ENCODE measurements around the gene PTAFR. TPM values are rescaled to one million over a fixed set of nuclear protein-coding genes. Genes with fewer than 3 reads are reported as not detected.

PTAFR gene
- total RNA-seq, 5 donors from 2014 or later (not counting 1 experiment from before 2014, with no cell fraction given), result 0.37 to 3.8 (median 0.95) TPM

DNA sequence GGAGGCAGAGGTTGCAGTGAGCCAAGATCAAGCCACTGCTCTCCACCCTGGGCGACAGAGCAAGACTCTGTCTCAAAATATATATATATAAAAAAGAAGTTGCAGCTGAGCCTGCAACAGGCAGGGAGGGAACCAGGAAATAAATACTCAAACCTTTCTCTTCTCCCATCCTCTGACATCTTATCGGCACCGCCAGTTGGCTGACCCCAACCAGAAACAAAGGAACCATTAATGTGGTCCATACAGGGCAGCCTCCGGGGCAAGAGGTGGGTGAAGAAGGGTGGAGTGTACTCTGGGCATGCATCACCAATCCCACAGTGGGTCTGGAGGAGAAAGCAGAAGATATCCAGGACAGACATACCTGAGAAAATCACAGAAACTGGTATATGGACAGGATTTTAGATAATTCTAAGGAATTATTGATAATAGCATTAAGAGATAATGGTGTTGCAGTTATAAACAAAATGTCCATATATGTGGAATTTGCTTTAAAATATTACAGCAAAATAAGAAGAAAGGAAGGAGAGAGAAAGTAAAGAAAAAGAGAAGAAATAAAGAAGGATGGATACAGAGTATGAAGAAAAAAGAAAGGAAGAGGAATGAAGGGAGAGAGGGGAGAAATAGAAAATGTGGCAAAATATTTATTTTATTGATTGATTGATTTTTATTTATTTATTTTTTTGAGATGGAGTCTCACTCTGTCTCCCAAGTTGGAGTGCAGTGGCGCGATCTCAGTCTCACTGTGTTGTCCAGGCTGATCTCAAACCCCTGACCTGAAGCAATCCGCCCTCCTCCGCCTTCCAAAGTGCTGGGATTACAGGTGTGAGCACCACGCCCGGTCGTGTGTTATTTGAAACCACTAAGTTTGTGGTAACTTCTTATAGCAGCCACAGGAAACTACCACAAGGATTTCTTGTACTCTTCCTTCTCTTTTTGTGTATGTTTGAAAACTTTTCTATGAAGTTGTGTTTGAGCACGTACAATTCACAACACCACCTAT, 4.1 kb upstream of the PTAFR start:
- Mint-ChIP-seq H3K36me3 (peaks cover 3% of the 10 kb centered on the region), H3K9me3 (no peaks in the 10 kb centered on the region), H3K4me1 (peaks cover 11 to 23% (median 16%) of the 10 kb centered on the region in 3 donors), H3K4me3 (peak overlapping the region in 1 of 3 donors; percentile 44), H3K27ac (no peak overlapping the region), H3K27me3 (no peaks in the 10 kb centered on the region)
- Histone ChIP-seq H3K4me3 (ENCODE audit: control insufficient read depth in 1 of 2, extremely low read depth in 1 of 2, low read length in 1 of 2) (no peak overlapping the region), H3K27ac (ENCODE audit: low read length) (no peak overlapping the region), H3K36me3 (ENCODE audit: control insufficient read depth in 2 of 2, extremely low read depth in 1 of 2, insufficient read depth in 1 of 2, low read length in 1 of 2) (no peaks in the 10 kb centered on the region), H3K4me1 (ENCODE audit: control insufficient read depth in 1 of 2, extremely low read depth in 1 of 2, insufficient read depth in 2 of 2, low read length in 2 of 2) (peaks cover 3 to 7% of the 10 kb centered on the region in 2 experiments), H3K27me3 (replicated peaks in 1 of 2; ENCODE audit: control insufficient read depth in 2 of 2, extremely low read depth in 1 of 2, insufficient read depth in 2 of 2, low read length in 1 of 2) (peaks cover 0 to 5% of the 10 kb centered on the region in 2 experiments), H3K9me3 (no peaks in the 10 kb centered on the region)
- WGBS (ENCODE audit: insufficient coverage), result 60% methylated on average over 4 of the region's 12 CpGs
- ATAC-seq (replicated peaks in 1 of 4) (no peak), DNase-seq (no peak)
- POLR2A ChIA-PET, result no interaction called here
- CTCF ChIA-PET, result no interaction called here

DNA sequence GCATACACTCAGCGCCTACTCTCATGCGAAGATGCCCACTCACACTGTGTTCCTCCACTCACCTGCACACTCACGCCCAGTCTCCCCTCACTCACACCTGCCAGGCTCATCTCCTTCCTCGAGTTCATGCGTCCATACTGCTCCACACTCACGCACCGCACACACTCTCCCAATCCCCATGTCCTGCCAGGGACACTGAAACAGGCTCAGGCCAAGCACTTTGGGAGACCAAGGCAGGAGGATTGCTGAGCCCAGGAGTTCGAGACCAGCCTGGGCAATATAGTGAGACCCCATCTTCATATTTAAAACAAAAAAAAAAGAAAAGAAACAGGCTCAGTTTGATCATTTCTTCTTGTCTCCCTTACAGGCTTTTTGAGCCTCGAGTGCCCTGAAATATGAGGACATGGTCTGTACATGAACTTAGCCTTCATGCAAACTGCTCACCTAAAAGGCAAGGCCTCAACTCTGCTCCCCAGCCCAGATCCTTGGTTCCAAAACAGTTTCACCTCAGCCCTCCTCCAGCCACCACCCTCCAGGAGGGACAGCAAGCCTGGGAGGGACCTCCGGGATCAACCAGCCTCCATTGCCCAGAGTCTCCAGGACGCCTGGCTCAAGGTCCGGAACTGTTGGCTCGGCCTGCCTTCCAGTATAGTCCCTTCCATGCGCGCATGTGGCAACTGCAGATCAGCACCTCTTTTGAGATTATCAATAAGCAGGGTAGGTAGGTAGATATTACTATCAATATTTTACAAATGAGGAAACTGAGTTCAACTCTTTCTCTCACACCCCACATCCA, 2.4 kb upstream of the PTAFR start:
- Histone ChIP-seq H3K4me3 (ENCODE audit: control insufficient read depth in 1 of 2, extremely low read depth in 1 of 2, low read length in 1 of 2) (no peak overlapping the region), H3K4me1 (ENCODE audit: control insufficient read depth in 1 of 2, extremely low read depth in 1 of 2, insufficient read depth in 2 of 2, low read length in 2 of 2) (peaks cover 3 to 10% of the 10 kb centered on the region in 2 experiments), H3K27ac (ENCODE audit: low read length) (no peak overlapping the region), H3K36me3 (ENCODE audit: control insufficient read depth in 2 of 2, extremely low read depth in 1 of 2, insufficient read depth in 1 of 2, low read length in 1 of 2) (no peaks in the 10 kb centered on the region), H3K27me3 (replicated peaks in 1 of 2; ENCODE audit: control insufficient read depth in 2 of 2, extremely low read depth in 1 of 2, insufficient read depth in 2 of 2, low read length in 1 of 2) (peaks cover 0 to 11% of the 10 kb centered on the region in 2 experiments), H3K9me3 (no peaks in the 10 kb centered on the region)
- H3K9me3 Mint-ChIP-seq, result no peaks in the 10 kb centered on the region
- WGBS (ENCODE audit: insufficient coverage), result 96% methylated on average over 11 of the region's 15 CpGs
- peaks cover 12 to 31% (median 18%) of the 10 kb centered on the region in 3 donors for H3K4me1 Mint-ChIP-seq
- H3K36me3 Mint-ChIP-seq, result peaks cover 2% of the 10 kb centered on the region
- no peak for DNase-seq
- POLR2A ChIA-PET, result no interaction called here
- CTCF ChIA-PET, result no interaction called here
- no peaks in the 10 kb centered on the region for H3K27me3 Mint-ChIP-seq
- no peak overlapping the region for H3K4me3 Mint-ChIP-seq
- no peak for ATAC-seq (replicated peaks in 1 of 4)
- peak overlapping the region in 1 of 2 donors; percentile 13 for H3K27ac Mint-ChIP-seq

DNA sequence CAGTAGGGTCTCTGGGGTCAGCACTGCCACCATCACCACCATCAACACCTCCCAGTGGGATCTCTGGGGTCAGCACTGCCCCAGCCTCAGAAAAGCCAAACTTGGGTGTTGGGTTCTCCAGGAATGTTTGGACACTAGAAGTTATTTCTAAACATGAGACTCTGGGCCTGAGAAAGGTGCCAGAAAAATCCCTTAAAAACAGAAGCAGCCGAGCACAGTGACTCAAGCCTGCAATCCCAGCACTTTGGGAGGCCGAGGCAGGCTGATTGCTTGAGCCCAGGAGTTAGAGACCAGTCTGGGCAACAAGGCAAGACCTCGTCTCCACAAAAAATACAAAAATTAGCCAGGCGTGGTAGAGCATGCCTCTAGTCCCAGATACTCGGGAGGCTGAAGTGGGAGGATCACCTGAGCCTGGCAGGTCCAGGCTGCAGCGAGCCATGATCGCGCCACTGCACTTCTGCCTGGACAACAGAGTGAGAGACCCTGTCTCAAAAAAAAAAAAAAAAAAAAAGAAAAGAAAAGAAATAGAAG, 470 bp downstream of the PTAFR start:
- Histone ChIP-seq H3K27ac (ENCODE audit: low read length) (no peak overlapping the region), H3K9me3 (no peaks in the 10 kb centered on the region), H3K36me3 (ENCODE audit: control insufficient read depth in 2 of 2, extremely low read depth in 1 of 2, insufficient read depth in 1 of 2, low read length in 1 of 2) (no peaks in the 10 kb centered on the region), H3K4me1 (ENCODE audit: control insufficient read depth in 1 of 2, extremely low read depth in 1 of 2, insufficient read depth in 2 of 2, low read length in 2 of 2) (peaks cover 11 to 34% of the 10 kb centered on the region in 2 experiments), H3K4me3 (ENCODE audit: control insufficient read depth in 1 of 2, extremely low read depth in 1 of 2, low read length in 1 of 2) (no peak overlapping the region), H3K27me3 (replicated peaks in 1 of 2; ENCODE audit: control insufficient read depth in 2 of 2, extremely low read depth in 1 of 2, insufficient read depth in 2 of 2, low read length in 1 of 2) (peaks cover 0 to 20% of the 10 kb centered on the region in 2 experiments)
- ATAC-seq (replicated peaks in 1 of 4) (no peak), DNase-seq (no peak)
- H3K9me3 Mint-ChIP-seq, result no peaks in the 10 kb centered on the region
- no peak overlapping the region for H3K27ac Mint-ChIP-seq
- no peak overlapping the region for H3K4me3 Mint-ChIP-seq
- no peaks in the 10 kb centered on the region for H3K27me3 Mint-ChIP-seq
- ChIA-PET CTCF (no interaction called here), POLR2A (no interaction called here)
- whole genome bisulfite sequencing (ENCODE audit: insufficient coverage), result 96% methylated on average over 8 of the region's 8 CpGs
- peaks cover 29 to 52% (median 36%) of the 10 kb centered on the region in 3 donors for H3K4me1 Mint-ChIP-seq
- H3K36me3 Mint-ChIP-seq, result no peaks in the 10 kb centered on the region

DNA sequence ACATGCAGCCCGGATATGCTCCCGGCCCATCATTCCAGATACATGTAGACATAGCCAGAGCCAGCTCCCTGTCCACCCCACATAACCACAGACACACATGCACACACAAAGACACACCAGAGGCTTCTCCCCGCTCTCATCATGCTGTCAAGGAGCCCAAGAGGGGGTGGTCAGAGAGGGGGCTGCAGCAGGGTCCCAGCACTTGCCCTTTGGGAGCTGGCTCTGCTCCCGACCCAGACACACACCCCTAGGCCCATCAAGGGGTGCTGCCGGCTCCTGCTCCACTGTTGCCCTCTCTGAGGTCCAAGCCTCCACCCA, 2.6 kb downstream of the PTAFR start:
- Histone ChIP-seq H3K27ac (ENCODE audit: low read length) (no peak overlapping the region), H3K9me3 (no peaks in the 10 kb centered on the region), H3K36me3 (ENCODE audit: control insufficient read depth in 2 of 2, extremely low read depth in 1 of 2, insufficient read depth in 1 of 2, low read length in 1 of 2) (no peaks in the 10 kb centered on the region), H3K27me3 (replicated peaks in 1 of 2; ENCODE audit: control insufficient read depth in 2 of 2, extremely low read depth in 1 of 2, insufficient read depth in 2 of 2, low read length in 1 of 2) (peaks cover 0 to 20% of the 10 kb centered on the region in 2 experiments), H3K4me1 (ENCODE audit: control insufficient read depth in 1 of 2, extremely low read depth in 1 of 2, insufficient read depth in 2 of 2, low read length in 2 of 2) (peaks cover 12 to 47% of the 10 kb centered on the region in 2 experiments), H3K4me3 (ENCODE audit: control insufficient read depth in 1 of 2, extremely low read depth in 1 of 2, low read length in 1 of 2) (no peak overlapping the region)
- Mint-ChIP-seq H3K27me3 (no peaks in the 10 kb centered on the region), H3K36me3 (no peaks in the 10 kb centered on the region), H3K4me3 (no peak overlapping the region), H3K9me3 (no peaks in the 10 kb centered on the region), H3K27ac (no peak overlapping the region), H3K4me1 (peaks cover 34 to 58% (median 37%) of the 10 kb centered on the region in 3 donors)
- POLR2A ChIA-PET, result no interaction called here
- CTCF ChIA-PET, result interaction anchor here in 1 of 2 donors (0.6 kb wide), 1 partner anchor 10 kb away, joined by 6 read pairs; no protein-coding TSS in a partner anchor
- ATAC-seq (replicated peaks in 1 of 4) (no peak), DNase-seq (no peak)
- WGBS (ENCODE audit: insufficient coverage), result 100% methylated on average over 1 of the region's 5 CpGs

DNA sequence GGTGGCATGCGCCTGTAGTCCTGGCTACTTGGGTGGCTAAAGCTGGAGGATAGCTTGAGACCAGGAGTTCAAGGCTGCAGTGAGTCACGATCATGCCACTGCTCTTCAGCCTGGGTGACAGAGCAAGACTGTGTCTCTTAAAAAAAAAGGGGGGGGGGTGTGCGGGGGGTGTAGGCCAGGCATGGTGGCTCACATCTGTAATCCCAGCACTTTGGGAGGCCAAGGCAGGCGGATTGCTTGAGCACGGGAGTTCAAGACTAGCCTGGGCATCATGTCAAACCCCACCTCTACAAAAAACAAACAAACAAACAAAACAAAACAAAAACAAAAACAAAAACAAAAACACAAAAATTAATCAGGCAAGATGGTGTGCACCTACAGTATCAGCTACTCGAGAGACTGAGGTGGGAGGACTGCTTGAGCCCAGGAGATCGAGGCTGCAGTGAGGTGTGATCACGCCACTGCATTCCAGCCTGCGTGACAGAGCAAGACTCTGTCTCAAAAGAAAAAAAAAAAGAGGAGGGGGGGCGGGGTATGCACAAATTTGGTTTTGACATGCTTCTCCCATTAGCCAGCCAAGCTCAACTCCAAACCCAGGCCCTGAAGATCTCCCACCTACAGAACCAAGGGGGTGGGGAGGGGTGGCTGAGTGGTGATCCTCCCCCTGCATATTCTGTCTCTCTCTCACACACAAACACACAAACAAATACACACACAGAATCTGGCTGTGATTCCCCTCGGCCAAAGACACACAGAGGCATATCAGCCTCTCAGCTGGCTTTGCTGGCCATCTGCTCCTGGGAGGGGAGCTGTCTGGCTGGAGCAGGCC, 3.1 kb downstream of the PTAFR start:
- Histone ChIP-seq H3K36me3 (ENCODE audit: control insufficient read depth in 2 of 2, extremely low read depth in 1 of 2, insufficient read depth in 1 of 2, low read length in 1 of 2) (no peaks in the 10 kb centered on the region), H3K4me3 (ENCODE audit: control insufficient read depth in 1 of 2, extremely low read depth in 1 of 2, low read length in 1 of 2) (no peak overlapping the region), H3K4me1 (ENCODE audit: control insufficient read depth in 1 of 2, extremely low read depth in 1 of 2, insufficient read depth in 2 of 2, low read length in 2 of 2) (peaks cover 17 to 53% of the 10 kb centered on the region in 2 experiments), H3K27me3 (replicated peaks in 1 of 2; ENCODE audit: control insufficient read depth in 2 of 2, extremely low read depth in 1 of 2, insufficient read depth in 2 of 2, low read length in 1 of 2) (peaks cover 0 to 17% of the 10 kb centered on the region in 2 experiments), H3K27ac (ENCODE audit: low read length) (no peak overlapping the region), H3K9me3 (no peaks in the 10 kb centered on the region)
- H3K27ac Mint-ChIP-seq, result no peak overlapping the region
- POLR2A ChIA-PET, result no interaction called here
- H3K27me3 Mint-ChIP-seq, result no peaks in the 10 kb centered on the region
- CTCF ChIA-PET, result interaction anchor here in 1 of 2 donors (0.6 kb wide), 1 partner anchor 11 kb away, joined by 6 read pairs; no protein-coding TSS in a partner anchor
- DNase-seq (no peak), ATAC-seq (replicated peaks in 1 of 4) (no peak)
- H3K4me1 Mint-ChIP-seq, result peaks cover 40 to 64% (median 43%) of the 10 kb centered on the region in 3 donors
- WGBS (ENCODE audit: insufficient coverage), result 70% methylated on average over 4 of the region's 11 CpGs
- no peaks in the 10 kb centered on the region for H3K9me3 Mint-ChIP-seq
- H3K36me3 Mint-ChIP-seq, result no peaks in the 10 kb centered on the region
- H3K4me3 Mint-ChIP-seq, result no peak overlapping the region
